Endothelial cell of umbilical vein (primary cell): ENCODE data around the gene NUMA1. TPM values are rescaled to one million over a fixed set of nuclear protein-coding genes. Genes with fewer than 3 reads are reported as not detected.

Source experiments
- BruUV-seq: library from RNA; stranded (reverse); fragments of 400-500 nt; replicated peaks from 2 replicates; lab custom pipeline; 2021; lab: Mats Ljungman, UMichigan
- CTCF ChIA-PET: fragments of 300-600, 350-600 bp; sonication (Branson Sonifier 250); formaldehyde crosslinking; loops from one replicate; lab custom pipeline; 2021; ENCODE audit warnings: antibody characterized with exemption, inconsistent platforms; lab: Charles Lee
- POLR2A ChIA-PET: fragments of 300-600, 350-600 bp; sonication (Branson Sonifier 250); formaldehyde crosslinking; loops from one replicate; lab custom pipeline; 2021; ENCODE audit warnings: antibody characterized with exemption, inconsistent platforms; lab: Charles Lee
- DNase-seq: peaks from one replicate; pipeline ENCODE4 v3.0.0-alpha.2; 2011; ENCODE audit warnings: low read depth, low spot score
- FAIRE-seq: peaks from 2 replicates; lab custom pipeline; 2011; peaks lifted over from hg19 to GRCh38; lab: Jason Lieb, UNC
- H2AFZ ChIP-seq: 2 replicates; pipeline ENCODE4 v1.6.0; 2012; ENCODE audit warnings: low read depth, low read length, control low read depth, inconsistent platforms
- H3K27ac ChIP-seq: 2 replicates; pipeline ENCODE4 v1.5.1; 2011; ENCODE audit warnings: low read depth, mild to moderate bottlenecking, control low read depth, low read length, moderate library complexity; ENCODE audit not compliant: insufficient read depth
- H3K27me3 ChIP-seq, 2 experiments: 2 replicates each; pipeline versions ENCODE4 v1.6.0 to v1.6.1; 2011; ENCODE audit warnings: low read length in 2 of 2, mixed read lengths in 1 of 2; ENCODE audit not compliant: control insufficient read depth in 2 of 2, insufficient read depth in 2 of 2
- H3K36me3 ChIP-seq, 2 experiments: 2 replicates in 1 of 2; 3 replicates in 1 of 2; pipeline ENCODE4 v1.5.1; 2011; ENCODE audit warnings: low read length in 2 of 2, mild to moderate bottlenecking in 1 of 2, moderate library complexity in 1 of 2; ENCODE audit not compliant: control insufficient read depth in 2 of 2, insufficient read depth in 2 of 2; ENCODE audit errors: extremely low read depth in 1 of 2
- H3K4me1 ChIP-seq: 3 replicates; pipeline ENCODE4 v1.5.1; 2011; ENCODE audit warnings: mild to moderate bottlenecking, low read length; ENCODE audit not compliant: control insufficient read depth, insufficient read depth; ENCODE audit errors: extremely low read depth
- H3K4me2 ChIP-seq: 2 replicates; pipeline ENCODE4 v1.6.1; 2011; ENCODE audit warnings: low read length, control low read depth, mixed read lengths; ENCODE audit not compliant: insufficient read depth
- H3K4me3 ChIP-seq, 3 experiments: fragments of 200-600 bp in 1 of 3; sonication (generic), shearing (Covaris generic) in 1 of 3; replicated peaks in 1 of 3; 2 replicates each; pipeline ENCODE4 v1.5.1; 2011 to 2016; ENCODE audit warnings: control low read depth in 3 of 3, low read length in 3 of 3, mild to moderate bottlenecking in 2 of 3, inconsistent platforms in 1 of 3, low read depth in 1 of 3, moderate library complexity in 1 of 3; ENCODE audit not compliant: insufficient read depth in 1 of 3
- H3K79me2 ChIP-seq: 2 replicates; pipeline ENCODE4 v1.6.0; 2012; ENCODE audit warnings: low read length, inconsistent platforms; ENCODE audit not compliant: control insufficient read depth, insufficient read depth
- H3K9ac ChIP-seq: replicated peaks from 2 replicates; pipeline ENCODE3; 2011; ENCODE audit warnings: low read length, control low read depth; ENCODE audit not compliant: insufficient read depth; ENCODE audit errors: extremely low read depth
- H3K9me1 ChIP-seq: replicated peaks from 3 replicates; pipeline ENCODE4 v1.6.0; 2011; ENCODE audit warnings: mild to moderate bottlenecking, low read length; ENCODE audit not compliant: control insufficient read depth, insufficient read depth; ENCODE audit errors: extremely low read depth
- H3K9me3 ChIP-seq: replicated peaks from 2 replicates; pipeline ENCODE4 v1.5.1; 2012; ENCODE audit warnings: low read length, inconsistent platforms; ENCODE audit not compliant: control insufficient read depth, insufficient read depth
- H4K20me1 ChIP-seq: replicated peaks from 2 replicates; pipeline ENCODE3; 2011; ENCODE audit warnings: mild to moderate bottlenecking, low read length; ENCODE audit not compliant: control insufficient read depth, insufficient read depth; ENCODE audit errors: extremely low read depth
- CTCF ChIP-seq, 2 donors: IDR thresholded peaks; 1 replicate in 1 of 2; 2 replicates in 1 of 2; pipeline ENCODE4 v1.5.1; 2011; ENCODE audit warnings: low read length in 2 of 2, mild to moderate bottlenecking in 2 of 2, moderate library complexity in 2 of 2, control low read depth in 1 of 2, inconsistent platforms in 1 of 2, low read depth in 1 of 2; ENCODE audit not compliant: insufficient read depth in 1 of 2; ENCODE audit errors: extremely low read depth in 1 of 2
- EZH2 ChIP-seq: IDR thresholded peaks from 2 replicates; pipeline ENCODE4 v1.6.1; 2012; ENCODE audit warnings: borderline replicate concordance, low read depth, mild to moderate bottlenecking, moderate library complexity, low read length, inconsistent platforms; ENCODE audit not compliant: severe bottlenecking
- GATA2 ChIP-seq: IDR thresholded peaks from 2 replicates; pipeline ENCODE4 v1.7.0; 2011; ENCODE audit warnings: low read depth, mild to moderate bottlenecking, moderate library complexity, mixed read lengths, low read length; ENCODE audit not compliant: insufficient read length, insufficient read depth
- JUN ChIP-seq: IDR thresholded peaks from 2 replicates; pipeline ENCODE4 v1.6.1; 2011; ENCODE audit warnings: borderline replicate concordance, low read depth; ENCODE audit not compliant: insufficient read length, insufficient read depth
- MAX ChIP-seq: IDR thresholded peaks from 2 replicates; pipeline ENCODE4 v1.6.1; 2011; ENCODE audit not compliant: insufficient read depth, insufficient read length
- POLR2AphosphoS5 ChIP-seq: IDR thresholded peaks from 2 replicates; pipeline ENCODE4 v1.6.1; 2012; ENCODE audit warnings: low read depth, mild to moderate bottlenecking, control low read depth, low read length, moderate library complexity; ENCODE audit not compliant: insufficient read depth
- dilution Hi-C: fragments of 300-500 bp; cut with MboI; formaldehyde crosslinking; loops from one replicate; pipeline ENCODE4 v1.15.0; 2019; ENCODE audit warnings: low sequenced_read_pairs; ENCODE audit not compliant: extremely low pct_ligation_motif_present
- intact Hi-C: fragments of 100-400 bp; cut with micrococcal nuclease; formaldehyde crosslinking; loops from one replicate; pipeline ENCODE4 v1.10.0; 2022
- polyA plus RNA-seq, 4 experiments: library from polyadenylated mRNA; depleted of rRNA in 3 of 4; stranded (reverse) in 3 of 4; unstranded in 1 of 4; fragments of >200 nt; gene quantifications; 2 replicates each; pipeline versions ENCODE4 v1.2.1 to v1.2.3, GENCODE V29; 2011 to 2012; ENCODE audit warnings: missing spikeins in 1 of 4
- total RNA-seq: library from RNA; stranded (reverse); gene quantifications from 2 replicates; pipeline ENCODE4 v1.2.3, GENCODE V29; 2021

The NUMA1 gene
- total and polyA plus RNA-seq, 2 donors (not counting 3 experiments of a cell fraction or from before 2014, with no cell fraction given), result 120 to 164 TPM

- dilution Hi-C loops (no loop called here), intact Hi-C loops (no loop called here)
- no peak for FAIRE-seq
- Histone ChIP-seq H3K27me3 (no peaks in the 10 kb centered on the region), H3K4me2 (no peak overlapping the region), H3K9me1 (no peaks in the 10 kb centered on the region), H3K4me1 (peaks cover 36% of the 10 kb centered on the region), H3K4me3 (no peak overlapping the region), H4K20me1 (peaks cover 4% of the 10 kb centered on the region), H3K36me3 (peaks cover 4 to 5% of the 10 kb centered on the region in 2 experiments), H3K27ac (no peak overlapping the region), H3K9ac (no peak overlapping the region), H3K9me3 (no peaks in the 10 kb centered on the region), H2AFZ (no peak overlapping the region), H3K79me2 (peaks cover 66% of the 10 kb centered on the region)
- ChIA-PET CTCF (interaction anchor here (1.1 to 5.2 kb wide), 3 partner anchors 10 to 53 kb away, joined by 3 to 89 read pairs (median 48); no protein-coding TSS in a partner anchor), POLR2A (interaction anchor here (1.3 to 2.6 kb wide), 2 partner anchors 11 to 32 kb away, joined by 3 to 7 read pairs; no protein-coding TSS in a partner anchor)
- no peak for DNase-seq
- TF ChIP-seq MAX (no peak), POLR2AphosphoS5 (no peak)
- BruUV-seq, result no TSS peak
These were observed 42.6 kb downstream of the NUMA1 start for GRCh38 chr11:72037554-72038311.

- Histone ChIP-seq H4K20me1 (peaks cover 4% of the 10 kb centered on the region), H3K4me1 (peaks cover 26% of the 10 kb centered on the region), H3K4me3 (no peak overlapping the region), H3K79me2 (peaks cover 73% of the 10 kb centered on the region), H3K4me2 (no peak overlapping the region), H3K9me1 (no peaks in the 10 kb centered on the region), H3K36me3 (peaks cover 4 to 5% of the 10 kb centered on the region in 2 experiments), H3K27me3 (no peaks in the 10 kb centered on the region), H3K9me3 (no peaks in the 10 kb centered on the region), H2AFZ (no peak overlapping the region), H3K9ac (no peak overlapping the region), H3K27ac (no peak overlapping the region)
- FAIRE-seq (no peak), DNase-seq (no peak)
- ChIA-PET POLR2A (no interaction called here), CTCF (interaction anchor here (1.1 to 2.6 kb wide), 2 partner anchors 11 to 55 kb away, joined by 3 to 11 read pairs; no protein-coding TSS in a partner anchor)
- intact Hi-C loops (no loop called here), dilution Hi-C loops (no loop called here)
- TF ChIP-seq GATA2 (no peak), JUN (no peak), MAX (no peak), EZH2 (no peak), CTCF (IDR thresholded peaks at IDR 0.05; ENCODE audit: extremely low read depth in 1 of 2, insufficient read depth in 1 of 2, low read depth in 1 of 2, low read length in 2 of 2) (no peak)
- no TSS peak for BruUV-seq
These were observed 43.7 kb downstream of the NUMA1 start for GRCh38 chr11:72036687-72037086.
